NCI-H2196 (cell line): ENCODE data around the gene CTXN1.
"Not testable (repeated sequence)": the region's sequence is repeated elsewhere in the genome, so short reads cannot be mapped to it uniquely, and the experiment has no call there.

Experiments
- DNase-seq: peaks from one replicate; lab custom pipeline; 2025; ENCODE audit not compliant: unreplicated experiment; lab: John Stamatoyannopoulos, UW

The CTXN1 gene

DNA sequence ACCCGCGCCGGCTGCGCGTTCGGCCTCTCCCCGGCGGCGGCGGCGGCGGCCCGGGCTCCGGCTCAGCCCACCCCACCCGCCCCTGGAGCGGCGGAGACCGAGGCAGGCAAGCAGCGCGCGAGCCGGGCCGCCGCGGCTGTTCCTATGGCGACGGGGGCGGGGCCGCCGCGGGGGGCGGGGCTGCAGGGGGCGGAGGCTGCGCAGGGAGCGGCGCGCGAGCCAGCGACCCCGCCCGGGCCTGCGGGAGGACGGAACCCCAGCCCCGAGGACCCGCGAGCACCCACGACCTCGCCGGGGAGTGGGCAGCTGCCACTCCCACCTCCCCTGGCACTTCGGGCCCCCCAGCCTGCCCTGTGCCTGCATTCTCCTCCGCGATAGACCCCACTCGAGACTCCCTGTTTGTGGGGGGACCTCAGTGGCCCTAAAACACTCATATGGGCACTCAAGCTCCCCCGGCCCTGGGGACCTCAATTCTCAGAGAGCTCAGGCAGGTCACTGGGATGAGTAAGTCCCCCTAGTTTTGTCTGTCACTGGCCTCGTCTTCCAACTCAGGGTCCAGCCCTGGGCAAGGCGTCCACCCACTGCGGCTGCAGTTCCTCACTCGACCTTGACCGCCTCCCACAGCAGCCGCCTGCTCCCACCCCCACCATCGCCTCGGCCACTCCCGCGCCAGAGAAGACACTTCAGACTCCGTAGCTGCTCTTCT, at the start of gene CTXN1:
Gene CTXN1 (minus strand): TSS at position 115 of the 706 bp plus-strand sequence. CDS start 597 bp downstream, outside the sequence.
- peak; percentile 65 for DNase-seq

DNA sequence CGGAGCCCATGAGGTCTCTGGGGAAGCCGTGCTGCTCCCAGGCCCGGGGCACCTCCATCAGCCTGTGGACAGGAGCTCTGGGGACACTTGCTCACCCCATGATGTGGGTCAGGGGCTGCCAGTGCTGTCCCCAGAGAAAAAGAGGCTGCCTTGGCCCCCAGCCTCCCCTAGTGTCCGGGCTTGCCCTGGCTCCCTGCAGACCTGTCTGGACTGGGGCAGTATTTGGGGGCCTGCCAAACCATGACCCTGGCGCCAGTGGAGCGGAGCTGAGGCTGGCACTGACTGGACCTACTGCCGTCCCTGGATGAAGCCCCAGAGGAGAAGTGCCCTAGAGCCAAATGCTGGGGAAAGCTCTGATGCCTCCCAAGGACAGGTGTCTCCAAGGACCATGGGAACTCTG, 49.1 kb upstream of the CTXN1 start:
- peak; percentile 22 for DNase-seq

DNA sequence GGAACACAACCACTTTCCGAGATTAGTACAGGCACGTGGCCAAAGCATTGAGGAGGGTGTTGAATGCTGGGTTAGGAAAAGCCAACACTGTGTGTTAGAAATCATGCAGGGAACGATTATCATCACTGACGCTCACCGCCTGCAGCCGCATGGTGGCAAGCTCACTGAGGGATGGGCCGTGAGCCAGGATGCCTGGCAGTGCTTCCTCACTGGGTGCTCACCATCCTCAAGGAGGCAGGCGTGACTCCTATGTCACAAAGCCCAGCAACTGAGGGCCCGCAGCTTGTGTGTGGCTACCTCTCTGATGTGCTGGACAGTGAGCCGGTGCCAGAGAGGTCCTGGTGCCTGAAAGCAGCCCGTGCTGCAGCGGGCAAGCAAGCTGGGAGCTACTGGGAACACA, 47.9 kb upstream of the CTXN1 start:
- no peak for DNase-seq

DNA sequence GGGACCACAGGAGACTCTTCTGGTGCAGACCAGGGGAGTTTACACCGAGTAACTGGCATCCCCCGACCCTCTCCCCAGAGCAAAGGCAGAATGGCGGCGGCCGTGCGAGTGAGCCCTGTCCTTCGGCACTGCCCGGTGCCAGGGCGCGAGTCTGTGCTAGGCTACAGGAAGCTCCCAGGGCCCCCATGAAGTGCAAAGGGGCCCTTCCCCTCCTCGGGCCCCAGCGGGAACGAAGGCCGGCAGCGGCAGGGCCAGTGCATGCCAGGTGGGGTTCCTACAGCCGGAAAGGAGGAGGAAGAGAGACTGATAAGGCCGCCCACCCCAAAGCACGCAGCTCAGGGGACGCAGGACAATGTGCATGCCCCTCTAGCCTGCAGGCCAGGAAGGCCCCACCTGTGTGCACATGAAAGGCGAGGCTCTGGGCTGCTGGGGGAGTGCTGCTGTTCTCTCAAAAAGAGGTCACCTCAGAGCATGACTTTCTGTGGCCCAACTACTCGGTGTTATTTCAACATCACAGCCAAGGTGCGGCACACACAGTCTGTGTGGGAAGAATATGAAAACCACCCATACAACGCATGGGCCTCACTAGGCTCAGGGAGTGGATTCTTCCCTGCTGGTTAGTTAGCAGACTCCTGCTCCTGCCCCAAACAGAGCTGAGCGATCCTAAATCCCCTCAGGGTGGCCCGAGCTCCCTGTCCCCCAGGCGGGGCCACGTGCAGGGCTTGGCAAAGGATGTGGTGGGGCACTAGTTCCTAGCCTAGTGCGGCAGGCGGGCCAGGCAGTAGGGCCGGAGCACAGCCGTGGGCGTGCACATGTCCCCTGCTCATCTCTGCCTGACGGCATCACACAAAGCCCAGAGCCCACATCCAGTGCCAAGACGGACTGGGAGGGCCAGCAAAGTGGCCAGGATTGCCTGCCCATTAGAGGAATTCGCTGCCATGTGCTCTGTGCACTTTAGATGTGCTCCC, 45.9 kb upstream of the CTXN1 start:
- DNase-seq: no peak

DNA sequence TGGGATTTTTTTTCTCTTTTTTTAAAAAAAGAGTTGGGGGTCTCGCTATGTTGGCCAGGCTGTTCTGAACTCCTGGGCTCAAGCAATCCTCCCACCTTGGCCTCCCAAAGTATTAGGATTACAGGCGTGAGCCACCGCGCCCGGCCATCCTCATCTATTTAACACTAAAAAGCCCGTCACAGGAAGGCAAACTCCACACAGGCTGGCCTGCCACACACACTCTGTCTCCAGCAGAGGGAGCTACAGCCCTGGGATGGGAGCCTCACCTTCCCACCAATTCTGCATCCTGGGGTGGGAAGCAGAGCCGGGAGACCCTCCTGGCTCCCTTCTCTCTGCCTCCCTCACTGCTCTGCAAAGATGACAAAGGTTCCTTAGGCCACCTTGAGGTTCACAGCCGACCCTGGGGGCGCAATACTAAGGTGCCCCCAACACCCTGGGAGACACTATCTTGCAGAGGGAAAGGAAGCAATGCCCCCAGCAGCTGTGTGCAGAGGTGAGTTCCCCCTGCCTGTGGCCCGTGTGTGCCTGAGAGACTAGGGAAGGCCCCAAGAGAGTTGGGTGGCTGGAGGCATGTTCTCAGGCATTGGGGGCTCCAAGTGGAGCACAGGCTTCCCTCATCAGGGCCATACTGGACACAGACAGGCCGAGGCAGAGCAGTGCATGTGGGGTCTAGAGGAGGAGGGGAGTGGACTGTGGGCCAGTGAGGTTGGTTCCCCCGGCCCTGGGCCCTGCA, 44.9 kb upstream of the CTXN1 start:
- peak; percentile 64 for DNase-seq

DNA sequence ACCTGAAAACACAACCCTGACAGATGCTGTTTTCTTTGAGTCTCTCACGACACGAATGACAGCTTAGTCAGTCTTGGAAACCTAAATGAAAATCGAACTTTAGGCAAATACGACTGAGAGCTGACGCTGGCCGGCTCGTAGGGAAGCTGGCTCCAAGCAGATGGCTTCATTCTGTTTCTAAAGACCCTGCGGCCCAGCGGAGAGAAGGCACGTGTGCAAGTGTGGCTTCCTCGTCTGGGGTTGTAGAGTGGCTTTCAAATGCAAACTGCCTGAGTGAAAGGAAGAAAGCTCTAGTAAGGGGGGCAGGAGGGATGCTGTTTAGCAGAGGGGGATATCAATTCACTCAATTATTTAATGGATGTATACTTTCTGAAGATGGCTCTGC, 43.6 kb upstream of the CTXN1 start:
- DNase-seq: no peak

DNA sequence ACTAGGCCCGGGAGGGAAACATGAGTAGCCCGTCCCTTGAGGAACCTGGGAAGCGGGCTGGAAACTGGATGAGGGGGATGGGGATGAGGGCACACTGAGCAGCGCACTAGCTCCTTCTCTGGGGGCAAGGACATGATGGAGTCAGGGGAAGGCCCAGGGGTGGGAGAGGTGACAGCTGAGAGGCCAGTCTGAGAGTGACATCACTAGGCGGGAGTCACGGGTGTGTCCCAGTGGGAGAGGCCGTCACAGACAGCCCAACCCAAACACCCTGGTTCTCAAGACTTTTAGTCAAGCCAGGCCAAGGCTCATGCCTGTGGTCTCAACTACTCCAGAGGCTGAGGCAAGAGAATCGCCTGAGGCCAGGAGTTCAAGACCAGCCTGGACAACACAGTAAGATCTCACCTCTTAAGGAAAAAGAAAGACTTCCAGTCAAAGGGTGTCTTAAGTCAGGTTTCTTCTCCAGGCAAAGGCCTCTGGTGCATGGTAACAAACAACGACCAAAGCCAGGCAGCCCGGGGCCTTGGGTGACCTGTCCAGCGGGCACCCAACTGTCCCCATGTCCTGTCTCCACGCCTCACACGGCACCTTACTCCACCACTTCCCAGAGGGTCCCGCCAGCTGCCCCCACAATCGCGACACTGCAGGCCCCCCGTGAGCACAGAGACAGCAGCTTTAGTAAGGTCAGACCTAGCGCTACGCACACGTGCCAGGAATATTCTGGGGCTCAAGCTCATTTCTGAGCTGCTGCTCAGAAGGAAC, 43.0 kb upstream of the CTXN1 start:
- DNase-seq: no peak

DNA sequence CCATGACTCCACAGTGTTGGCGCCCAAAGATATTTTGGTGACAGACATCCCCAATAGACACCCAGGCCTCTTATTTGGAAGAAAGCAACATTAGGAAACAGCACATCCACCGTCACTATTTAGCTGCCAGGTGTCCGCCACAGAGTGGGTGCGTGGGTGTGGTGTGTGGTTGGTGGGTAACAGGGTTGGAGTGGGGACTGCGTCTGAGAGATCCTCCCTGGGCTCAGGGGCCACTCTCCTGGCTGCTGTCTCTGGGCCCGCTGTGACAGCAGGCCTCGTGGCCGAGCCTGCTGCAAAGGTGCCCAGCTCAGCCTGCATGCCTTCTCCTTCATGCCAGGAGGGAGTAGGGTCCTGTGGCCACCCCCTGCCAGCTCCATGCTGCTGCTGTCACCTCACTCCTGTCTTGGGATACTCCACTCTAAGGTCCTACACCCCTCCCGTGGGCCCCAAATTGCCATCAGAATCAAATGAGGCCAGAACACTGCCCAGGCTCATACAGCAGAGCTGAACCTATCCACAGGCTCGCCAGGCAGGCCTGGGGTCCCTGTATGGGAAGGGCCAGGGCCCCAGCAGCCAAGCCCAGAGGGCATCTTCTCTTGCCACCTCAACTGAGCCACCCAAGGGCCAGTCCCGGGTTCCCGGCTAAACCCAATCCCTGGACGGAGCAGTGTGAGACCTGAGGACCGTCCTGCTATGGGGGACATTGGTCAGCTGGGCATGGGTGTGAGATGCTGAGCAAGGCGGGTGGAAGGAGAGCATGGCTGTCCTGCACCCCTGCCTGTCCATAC, 42.3 kb upstream of the CTXN1 start:
- DNase-seq: no peak

DNA sequence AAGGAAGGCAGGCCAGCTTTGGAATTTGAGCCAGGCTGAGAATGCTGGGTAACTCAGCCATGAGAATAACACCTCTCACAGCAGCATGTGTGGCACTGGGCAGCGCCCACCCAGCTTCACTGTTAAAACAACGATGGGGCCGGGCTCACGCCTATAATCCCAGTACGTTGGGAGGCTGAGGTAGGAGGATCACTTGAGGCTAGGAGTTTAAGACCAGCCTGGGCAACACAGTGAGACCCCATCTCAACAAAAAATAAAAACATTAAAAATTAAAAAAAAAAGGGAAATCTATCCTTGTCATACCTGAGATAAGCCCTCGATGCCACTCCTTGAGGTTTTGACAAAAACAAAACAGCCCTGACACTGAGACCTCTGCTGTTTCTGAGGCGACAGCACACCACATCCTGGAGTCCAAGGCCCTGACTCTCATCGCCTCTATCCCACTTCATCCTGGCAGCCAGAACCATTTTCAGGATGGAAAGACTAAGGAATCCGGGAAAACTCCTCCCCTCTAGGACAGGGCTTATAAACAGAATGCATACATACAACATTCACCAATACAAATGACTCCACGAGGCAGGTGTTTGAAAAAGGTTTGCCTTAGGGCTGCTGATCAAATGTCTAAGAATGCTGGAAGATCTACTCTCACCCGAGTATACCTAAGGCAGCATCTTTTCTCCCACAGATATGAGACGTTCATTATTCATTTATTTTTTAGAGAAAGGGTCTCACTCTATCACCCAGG, 40.2 kb upstream of the CTXN1 start:
- no peak for DNase-seq

DNA sequence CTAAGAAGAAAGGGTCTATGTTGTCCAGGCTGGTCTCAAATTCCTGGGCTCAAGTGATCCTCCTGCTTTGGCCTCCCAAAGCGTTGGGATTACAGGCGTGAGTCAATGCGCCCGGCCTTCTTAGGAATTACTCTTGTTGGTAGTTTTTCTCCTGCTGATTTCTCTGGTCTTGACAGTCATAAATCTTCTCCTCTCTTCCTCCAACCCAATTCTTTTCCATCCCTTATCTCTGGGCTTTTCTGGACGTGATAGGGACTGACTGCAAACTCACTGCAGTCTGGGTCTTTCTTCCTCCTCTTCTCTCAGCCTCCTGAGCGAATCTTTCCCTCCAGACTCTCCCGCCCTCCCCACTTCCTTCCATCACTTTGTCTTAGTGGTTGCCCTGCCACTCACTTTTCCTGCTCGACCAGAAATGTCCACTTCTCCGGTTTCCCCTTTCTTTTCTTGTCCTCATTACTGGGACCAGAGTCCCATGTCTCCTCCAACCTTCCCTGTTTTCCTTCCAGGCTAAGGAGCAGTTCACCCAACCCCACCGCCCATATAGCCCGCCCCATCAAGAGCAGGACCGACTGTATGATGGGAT, 39.4 kb upstream of the CTXN1 start:
- DNase-seq: no peak

DNA sequence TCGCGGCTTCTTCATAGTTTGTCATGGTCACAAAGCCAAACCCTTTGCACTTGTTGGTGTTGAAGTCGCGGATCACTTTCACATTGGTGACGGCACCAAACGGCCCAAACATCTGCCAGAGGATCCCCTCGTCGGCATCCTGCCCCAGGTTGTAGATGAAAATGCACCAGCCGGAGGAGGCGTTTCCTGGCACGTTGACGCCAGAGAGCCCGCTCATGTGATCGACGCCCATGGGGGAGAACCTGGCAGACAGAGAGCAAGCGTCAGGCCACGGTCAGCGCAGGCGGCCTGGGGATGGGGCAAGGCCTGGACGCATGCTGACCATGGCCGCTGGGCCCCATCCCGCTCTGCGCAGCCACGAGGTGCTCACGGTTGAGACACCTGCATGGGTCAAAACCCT, 37.6 kb upstream of the CTXN1 start:
- no peak for DNase-seq

DNA sequence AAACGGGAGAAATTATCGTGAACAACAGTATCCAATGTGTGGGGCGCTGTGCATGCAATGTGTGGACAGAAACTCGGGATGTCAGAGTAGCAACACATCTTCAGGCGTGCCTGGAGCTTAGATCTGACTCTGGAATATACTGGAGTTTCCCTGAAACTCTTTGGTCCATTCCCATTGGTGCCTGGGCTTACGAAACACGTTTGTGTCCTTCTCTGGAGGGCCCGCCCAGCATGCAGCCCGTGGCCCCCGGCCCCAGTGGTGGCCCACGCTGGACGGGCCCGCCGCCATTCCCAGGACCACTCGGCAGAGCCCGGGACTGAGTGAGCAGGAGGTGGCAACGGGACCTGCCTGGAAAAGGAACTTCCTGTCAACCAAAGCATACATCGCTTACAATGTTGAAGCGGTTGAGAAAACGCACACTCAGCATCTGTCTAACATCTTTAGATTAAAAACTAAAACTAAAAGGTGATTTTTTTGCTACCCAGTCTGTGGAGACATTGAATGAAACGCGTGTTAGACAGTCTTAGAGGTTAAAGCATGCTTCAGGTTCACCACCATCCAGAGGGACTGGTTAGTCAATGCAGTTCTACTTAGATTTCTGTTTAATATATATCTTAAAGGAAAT, 36.8 kb upstream of the CTXN1 start:
- no peak for DNase-seq

DNA sequence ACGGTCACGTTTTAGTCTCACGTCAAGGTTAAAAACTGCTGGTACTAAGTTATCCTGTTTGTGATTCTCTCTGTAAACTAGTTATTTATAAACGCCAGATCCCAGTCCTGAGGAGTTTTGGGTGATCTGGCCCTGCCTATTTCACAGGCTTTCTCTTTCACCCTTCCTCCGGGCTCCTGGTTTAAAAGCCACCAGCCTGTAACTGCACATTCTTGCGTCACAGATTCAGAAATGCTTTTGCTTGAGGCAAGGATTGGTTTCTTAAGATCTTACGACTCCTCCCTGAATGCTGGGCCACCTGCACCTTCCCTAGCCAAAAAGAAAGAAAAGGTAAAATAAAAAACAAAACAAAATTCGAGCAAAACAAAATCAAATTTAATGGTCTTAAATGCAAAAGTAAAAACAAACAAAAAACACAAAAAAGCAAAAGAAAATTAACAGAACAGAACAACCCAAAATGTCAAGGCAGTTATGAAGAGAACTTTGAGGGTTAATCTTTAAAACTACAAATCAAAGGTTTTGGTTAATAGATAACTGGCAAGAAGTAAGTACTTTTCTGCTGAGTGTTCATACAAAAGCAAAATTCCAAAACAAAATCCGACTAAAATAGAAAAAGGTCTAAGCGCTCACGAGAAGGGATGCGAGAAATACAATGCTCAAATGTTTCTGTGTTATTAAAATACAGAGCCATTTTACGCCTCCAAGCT, 36.1 kb upstream of the CTXN1 start:
- no peak for DNase-seq

DNA sequence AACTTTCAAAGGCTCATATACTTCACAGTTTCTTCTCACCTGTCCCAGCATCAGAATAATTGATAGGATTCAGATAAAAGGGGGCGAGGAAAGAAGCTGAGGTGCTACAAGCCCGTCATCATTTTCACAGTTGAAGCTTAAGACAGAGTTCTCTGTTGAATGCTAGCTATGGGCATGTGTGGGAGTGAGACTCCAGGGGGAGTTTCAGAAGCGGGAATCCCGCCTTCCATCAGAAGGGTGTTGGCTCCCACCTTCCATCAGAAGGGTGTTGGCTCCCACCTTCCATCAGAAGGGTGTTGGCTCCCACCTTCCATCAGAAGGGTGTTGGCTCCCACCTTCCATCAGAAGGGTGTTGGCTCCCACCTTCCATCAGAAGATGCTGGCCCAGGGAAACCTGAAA, 35.1 kb upstream of the CTXN1 start:
- DNase-seq: not testable (repeated sequence)

DNA sequence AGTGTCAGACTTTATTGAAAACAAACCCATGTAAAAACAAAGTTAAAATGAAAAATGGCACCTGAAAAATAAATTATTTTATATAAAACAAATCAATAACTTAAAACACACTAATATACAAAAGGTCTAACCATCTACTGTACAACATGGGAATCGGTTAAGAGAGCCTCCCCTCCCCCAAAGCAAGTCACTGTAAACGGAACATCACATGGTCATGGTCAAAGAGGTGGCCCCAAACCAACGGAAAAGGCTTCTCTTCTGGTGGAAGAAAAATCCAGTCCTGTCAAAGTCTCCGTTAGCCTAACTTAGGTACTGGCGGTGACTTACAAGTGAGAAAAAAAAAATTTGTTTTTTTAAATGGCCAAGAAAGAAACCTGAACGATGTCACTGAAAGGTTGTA, 33.3 kb upstream of the CTXN1 start:
- no peak for DNase-seq

DNA sequence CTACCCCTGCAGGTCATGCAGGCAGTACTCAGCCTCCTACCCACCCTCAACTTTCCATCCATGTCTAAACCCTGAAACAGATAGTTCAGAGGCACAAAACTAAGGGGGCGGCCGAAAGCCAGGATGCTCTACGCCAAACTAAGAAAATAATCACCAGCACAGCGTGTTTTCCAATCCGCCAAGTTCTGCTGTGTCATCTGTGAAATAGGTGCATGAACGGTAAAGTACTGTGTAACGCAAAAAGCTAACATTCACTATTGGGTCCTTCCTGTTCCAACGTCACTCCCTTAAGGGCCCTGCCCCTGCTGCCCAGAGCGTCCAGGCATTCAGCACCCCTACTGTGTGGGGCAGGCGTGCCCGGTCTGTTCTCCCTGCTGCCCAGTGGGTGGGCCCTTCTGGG, 29.8 kb upstream of the CTXN1 start:
- DNase-seq: no peak

DNA sequence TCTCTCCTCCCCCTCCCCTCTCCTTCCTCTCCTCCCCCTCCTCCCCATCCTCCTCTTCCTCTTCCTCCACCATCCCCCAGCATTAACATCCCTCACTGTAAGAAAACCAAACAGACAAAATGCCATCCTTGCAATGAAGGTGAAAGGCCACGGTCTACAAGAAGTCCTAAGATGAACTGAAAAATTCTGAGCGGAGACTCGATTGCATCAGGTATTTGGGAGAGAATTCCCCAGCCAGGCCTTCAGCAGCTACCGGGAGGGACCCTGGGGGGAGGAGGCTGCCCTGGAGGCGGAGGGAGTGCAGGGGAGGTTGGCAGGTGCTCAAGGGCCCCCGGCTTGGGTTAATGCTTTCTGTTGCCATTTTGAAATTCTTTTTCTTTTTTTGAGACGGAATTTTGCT, 27.6 kb upstream of the CTXN1 start:
- no peak for DNase-seq

DNA sequence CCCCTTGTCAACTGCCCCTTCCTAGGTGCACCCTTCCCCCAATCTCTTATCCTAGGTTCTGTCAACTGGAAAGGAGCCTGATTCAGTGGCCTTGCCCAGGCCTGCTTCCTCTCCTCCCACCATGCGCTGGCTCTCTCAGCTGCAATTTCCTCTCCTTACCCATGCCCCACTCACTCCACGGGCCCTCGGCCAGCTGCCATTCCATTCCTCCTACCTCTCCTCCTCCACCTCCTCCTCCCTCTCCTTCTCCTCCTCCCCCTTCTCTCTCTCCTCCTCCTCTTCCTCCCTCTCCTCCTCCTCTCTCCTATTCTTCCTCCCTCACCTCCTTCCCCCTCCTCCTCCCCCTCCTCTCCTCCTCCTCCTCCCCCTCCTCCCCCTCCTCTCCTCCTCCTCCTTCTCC, 27.1 kb upstream of the CTXN1 start:
- DNase-seq: no peak
